Glutamatergic neuron (in vitro differentiated cells): Measurements from ENCODE around the gene ATAD2B. TPM values are rescaled to one million over a fixed set of nuclear protein-coding genes. Genes with fewer than 3 reads are reported as not detected.

Experiments used
- DNase-seq: peaks from one replicate; pipeline ENCODE4 v3.0.0; 2022
- H3K27ac Mint-ChIP-seq: one replicate; pipeline ENCODE4 v1.8.0; 2020; ENCODE audit warnings: mild to moderate bottlenecking, mixed read lengths, inconsistent platforms; ENCODE audit not compliant: unreplicated experiment
- H3K27me3 Mint-ChIP-seq: one replicate; pipeline ENCODE4 v1.8.0; 2020; ENCODE audit warnings: mild to moderate bottlenecking, moderate library complexity, mixed read lengths, inconsistent platforms; ENCODE audit not compliant: unreplicated experiment
- H3K36me3 Mint-ChIP-seq: one replicate; pipeline ENCODE4 v1.8.0; 2020; ENCODE audit warnings: mild to moderate bottlenecking, mixed read lengths, inconsistent platforms; ENCODE audit not compliant: unreplicated experiment
- H3K4me1 Mint-ChIP-seq: one replicate; pipeline ENCODE4 v1.8.0; 2020; ENCODE audit warnings: mild to moderate bottlenecking, low read depth, mixed read lengths, inconsistent platforms; ENCODE audit not compliant: unreplicated experiment
- H3K4me3 Mint-ChIP-seq: one replicate; pipeline ENCODE4 v1.8.0; 2020; ENCODE audit warnings: mild to moderate bottlenecking, mixed read lengths, inconsistent platforms; ENCODE audit not compliant: unreplicated experiment
- H3K9me3 Mint-ChIP-seq: one replicate; pipeline ENCODE4 v1.8.0; 2020; ENCODE audit warnings: mild to moderate bottlenecking, moderate library complexity, mixed read lengths, inconsistent platforms; ENCODE audit not compliant: unreplicated experiment
- CTCF ChIP-seq: fragments of 200-600 bp; sonication (generic); IDR thresholded peaks from one replicate; pipeline ENCODE4 v1.5.0; 2021; ENCODE audit not compliant: partially characterized antibody, unreplicated experiment
- total RNA-seq: library from RNA; stranded (reverse); fragmentation: NEBNext Ultra II Directional; extraction: Animal tissue kit (Norgen Biotek cat#: 25700); gene quantifications from one replicate; pipeline ENCODE4 v1.2.1, GENCODE V29; 2021; ENCODE audit not compliant: unreplicated experiment

ATAD2B gene
- total RNA-seq, 1 donor from 2014 or later = 108 TPM

GRCh38 chr2:23827287-23827686 lies 99.6 kb downstream of the ATAD2B start:
- Mint-ChIP-seq H3K4me1 (no peaks in the 10 kb centered on the region), H3K9me3 (no peaks in the 10 kb centered on the region), H3K27ac (no peak overlapping the region), H3K27me3 (peaks cover 3% of the 10 kb centered on the region), H3K4me3 (no peak overlapping the region), H3K36me3 (no peaks in the 10 kb centered on the region)
- TF ChIP-seq CTCF = no peak
- no peak for DNase-seq

- no peak overlapping the region for H3K4me3 Mint-ChIP-seq
- H3K27ac Mint-ChIP-seq = no peak overlapping the region
- no peak for DNase-seq
- no peaks in the 10 kb centered on the region for H3K4me1 Mint-ChIP-seq
- H3K9me3 Mint-ChIP-seq = no peaks in the 10 kb centered on the region
- no peaks in the 10 kb centered on the region for H3K36me3 Mint-ChIP-seq
- no peak for TF ChIP-seq CTCF
- peaks cover 2% of the 10 kb centered on the region for H3K27me3 Mint-ChIP-seq
Measured at GRCh38 chr2:23826771-23827170, 100.2 kb downstream of the ATAD2B start.

DNA sequence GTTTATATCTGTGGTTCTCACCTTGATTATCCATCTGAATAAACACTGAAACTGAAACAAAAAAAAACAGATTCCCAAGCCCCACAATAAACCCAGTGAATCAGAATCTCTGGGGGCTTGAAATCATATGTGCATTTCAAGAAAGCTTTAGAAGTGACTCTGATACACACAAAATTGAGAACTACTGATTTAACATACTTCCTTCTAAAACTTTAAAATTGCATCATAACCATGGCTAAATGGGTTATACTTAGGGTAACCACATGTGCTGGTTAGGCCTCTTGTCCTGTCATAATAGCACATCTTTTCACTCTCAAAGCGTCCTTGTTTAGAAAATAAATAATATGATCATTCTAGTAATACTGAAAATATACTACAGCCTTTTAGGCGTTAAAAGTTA lies 100.9 kb downstream of the ATAD2B start:
- Mint-ChIP-seq H3K27ac (no peak overlapping the region), H3K9me3 (no peaks in the 10 kb centered on the region), H3K4me3 (no peak overlapping the region), H3K36me3 (no peaks in the 10 kb centered on the region), H3K4me1 (no peaks in the 10 kb centered on the region), H3K27me3 (no peaks in the 10 kb centered on the region)
- DNase-seq = no peak
- TF ChIP-seq CTCF = no peak

GRCh38 chr2:23824777-23825212 lies 102.1 kb downstream of the ATAD2B start:
- H3K9me3 Mint-ChIP-seq = no peaks in the 10 kb centered on the region
- peak; percentile 87 for TF ChIP-seq CTCF
- no peak overlapping the region for H3K27ac Mint-ChIP-seq
- H3K36me3 Mint-ChIP-seq = no peaks in the 10 kb centered on the region
- no peak for DNase-seq
- H3K27me3 Mint-ChIP-seq = no peaks in the 10 kb centered on the region
- H3K4me3 Mint-ChIP-seq = no peak overlapping the region
- H3K4me1 Mint-ChIP-seq = no peaks in the 10 kb centered on the region

DNA sequence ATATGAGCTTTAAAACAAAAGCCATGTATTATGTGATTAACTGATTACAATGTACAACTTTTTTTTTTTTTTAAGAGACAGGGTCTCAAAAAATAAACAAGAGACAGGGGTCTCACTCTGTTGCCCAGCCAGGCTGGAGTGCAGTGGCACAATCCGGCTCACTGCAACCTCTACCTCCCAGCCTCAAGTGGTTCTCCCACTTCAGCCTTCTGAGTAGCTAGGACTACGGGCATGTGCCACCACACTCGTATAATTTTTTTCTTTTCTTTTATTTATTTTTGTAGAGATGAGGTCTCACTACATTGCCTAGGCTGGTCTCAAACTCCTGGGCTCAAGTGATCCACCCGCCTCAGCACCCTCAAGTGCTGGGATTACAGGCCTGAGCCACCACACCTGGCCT lies 103.1 kb downstream of the ATAD2B start:
- Mint-ChIP-seq H3K27ac (no peak overlapping the region), H3K9me3 (no peaks in the 10 kb centered on the region), H3K36me3 (no peaks in the 10 kb centered on the region), H3K4me3 (no peak overlapping the region), H3K27me3 (no peaks in the 10 kb centered on the region), H3K4me1 (no peaks in the 10 kb centered on the region)
- no peak for TF ChIP-seq CTCF
- no peak for DNase-seq
